BJ (cell line): ENCODE measurements around the gene RANBP17. TPM values are rescaled to one million over a fixed set of nuclear protein-coding genes. Genes with fewer than 3 reads are reported as not detected.
"Not testable (repeated sequence)": the region's sequence is repeated elsewhere in the genome, so short reads cannot be mapped to it uniquely, and the experiment has no call there.

Experiments used
- CTCF ChIA-PET: fragments of 350-600 bp; formaldehyde crosslinking; extraction: SDS; loops from one replicate; lab custom pipeline; 2021; ENCODE audit warnings: antibody characterized with exemption, inconsistent platforms; lab: Yijun Ruan, JAX
- POLR2A ChIA-PET: fragments of 300-600 bp; sonication (Branson Sonifier 250); formaldehyde crosslinking; extraction: SDS; loops from one replicate; lab custom pipeline; 2021; ENCODE audit warnings: antibody characterized with exemption; lab: Charles Lee
- DNase-seq: peaks from one replicate; pipeline ENCODE4 v3.0.0-alpha.2; 2011; ENCODE audit warnings: low read depth
- H3K27me3 ChIP-seq: 2 replicates; pipeline ENCODE4 v1.6.0; 2011; ENCODE audit warnings: low read length; ENCODE audit not compliant: control insufficient read depth, insufficient read depth
- H3K36me3 ChIP-seq: 2 replicates; pipeline ENCODE4 v1.5.1; 2011; ENCODE audit warnings: low read length; ENCODE audit not compliant: control insufficient read depth, insufficient read depth
- H3K4me3 ChIP-seq: 2 replicates; pipeline ENCODE4 v1.5.1; 2011; ENCODE audit warnings: low read depth, mild to moderate bottlenecking, control low read depth, low read length
- CTCF ChIP-seq: IDR thresholded peaks from 2 replicates; pipeline ENCODE4 v1.5.1; 2011; ENCODE audit warnings: low read depth, mild to moderate bottlenecking, control low read depth, inconsistent platforms, low read length, moderate library complexity; ENCODE audit not compliant: insufficient read depth
- polyA plus RNA-seq: library from polyadenylated mRNA; depleted of rRNA; stranded (reverse); fragments of >200 nt; gene quantifications from 2 replicates; pipeline ENCODE4 v1.2.3, GENCODE V29; 2011

The RANBP17 gene
- polyA plus RNA-seq, 1 experiment = 10.5 TPM

DNA sequence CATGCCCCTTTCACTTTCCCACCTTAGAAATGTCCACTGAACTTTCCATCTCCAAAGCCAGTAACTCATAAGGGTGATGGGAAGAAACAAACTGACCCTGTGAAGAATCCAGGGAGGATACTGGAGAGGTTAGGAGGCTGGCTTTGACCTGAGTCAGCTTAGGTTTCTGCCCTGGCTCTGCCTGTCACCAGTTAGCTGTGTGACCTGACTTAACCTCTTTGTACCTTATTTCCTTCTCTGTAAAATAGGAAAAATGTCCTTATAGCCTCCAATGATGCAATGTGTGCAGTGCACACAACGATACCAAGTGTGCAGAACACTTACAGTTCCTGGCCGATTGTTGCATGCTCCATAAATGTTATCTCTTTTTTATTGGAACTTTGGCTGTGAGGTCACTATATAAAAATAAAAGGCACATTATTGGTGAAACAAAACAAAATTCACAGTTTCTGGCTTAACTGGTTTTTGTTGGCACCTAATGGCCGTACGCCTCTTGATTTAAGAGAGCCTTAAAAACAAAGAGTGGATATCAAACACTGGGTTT, 40.5 kb upstream of the RANBP17 start:
- H3K36me3 ChIP-seq = no peaks in the 10 kb centered on the region
- TF ChIP-seq CTCF = no peak
- POLR2A ChIA-PET = no interaction called here
- H3K4me3 ChIP-seq = no peak overlapping the region
- CTCF ChIA-PET = no interaction called here
- H3K27me3 ChIP-seq = no peaks in the 10 kb centered on the region
- no peak for DNase-seq

- DNase-seq = no peak
- no peaks in the 10 kb centered on the region for H3K36me3 ChIP-seq
- ChIA-PET POLR2A (no interaction called here), CTCF (interaction anchor here (1.0 kb wide), 1 partner anchor 326 kb away, joined by 3 read pairs; no protein-coding TSS in a partner anchor)
- no peaks in the 10 kb centered on the region for H3K27me3 ChIP-seq
- H3K4me3 ChIP-seq = no peak overlapping the region
- no peak for TF ChIP-seq CTCF
Observed at GRCh38 chr5:170826117-170826516, 35.7 kb upstream of the RANBP17 start.

GRCh38 chr5:170832241-170832640, 29.6 kb upstream of the RANBP17 start:
- 0 out of 2 replicates have a peak, but pooled peaks cover 1% of the 10 kb centered on the region for H3K27me3 ChIP-seq
- no peak for TF ChIP-seq CTCF
- POLR2A ChIA-PET = no interaction called here
- CTCF ChIA-PET = interaction anchor here (1.4 kb wide), 1 partner anchor 10 kb away, joined by 4 read pairs; no protein-coding TSS in a partner anchor
- no peaks in the 10 kb centered on the region for H3K36me3 ChIP-seq
- H3K4me3 ChIP-seq = no peak overlapping the region
- no peak for DNase-seq

DNA sequence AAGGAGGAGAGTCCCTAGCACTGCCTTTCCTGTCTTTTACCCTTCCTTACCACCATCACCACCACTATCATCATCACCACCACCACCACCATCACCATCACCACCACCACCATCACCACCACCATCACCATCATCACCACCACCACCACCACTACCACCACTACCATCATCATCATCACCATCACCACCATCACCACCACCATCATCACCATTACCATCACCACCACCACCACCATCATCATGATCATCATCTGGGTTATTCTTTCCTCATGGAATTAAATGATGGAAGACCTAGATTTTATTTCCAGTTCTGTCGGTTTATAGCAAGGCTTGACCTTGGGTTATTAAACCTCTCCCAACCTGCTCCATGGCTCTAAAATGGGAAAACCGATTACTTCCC, 27.8 kb upstream of the RANBP17 start:
- CTCF ChIA-PET, DNase-seq, H3K27me3 ChIP-seq, POLR2A ChIA-PET, H3K36me3 ChIP-seq, H3K4me3 ChIP-seq: not testable (repeated sequence)

DNA sequence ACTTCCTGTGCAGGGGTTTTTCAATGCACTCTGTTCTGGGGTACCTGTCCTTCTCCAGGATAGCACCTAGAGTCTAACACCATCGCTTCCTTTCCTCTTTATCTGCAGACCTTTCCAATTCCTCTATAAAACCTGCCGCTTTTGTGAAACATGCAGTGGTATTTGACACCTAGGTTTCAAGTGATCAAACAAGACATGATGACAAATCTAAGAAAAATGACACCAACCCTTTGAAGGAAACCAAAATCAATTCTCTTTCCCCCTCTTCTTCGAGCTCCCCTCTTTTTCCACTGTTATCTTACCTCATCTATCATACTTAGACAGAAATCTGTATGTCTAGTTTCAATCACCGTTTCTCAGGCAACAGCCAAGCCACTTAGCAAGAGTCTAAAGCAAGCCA, 25.6 kb upstream of the RANBP17 start:
- Histone ChIP-seq H3K4me3 (no peak overlapping the region), H3K27me3 (0 out of 2 replicates have a peak, but pooled peaks cover 1% of the 10 kb centered on the region), H3K36me3 (no peaks in the 10 kb centered on the region)
- no peak for DNase-seq
- ChIA-PET CTCF (no interaction called here), POLR2A (no interaction called here)
- TF ChIP-seq CTCF = no peak

- POLR2A ChIA-PET = no interaction called here
- no peak for DNase-seq
- no peak for TF ChIP-seq CTCF
- CTCF ChIA-PET = interaction anchor here (0.9 kb wide), 1 partner anchor 9 kb away, joined by 3 read pairs; no protein-coding TSS in a partner anchor
- Histone ChIP-seq H3K36me3 (no peaks in the 10 kb centered on the region), H3K4me3 (no peak overlapping the region), H3K27me3 (no peaks in the 10 kb centered on the region)
Observed at GRCh38 chr5:170843870-170844269, 17.9 kb upstream of the RANBP17 start.
